WTC11 (cell line): Measurements from ENCODE around the gene MARCHF11. TPM values are rescaled to one million over a fixed set of nuclear protein-coding genes. Genes with fewer than 3 reads are reported as not detected.

ENCODE experiments used
- ATAC-seq: fragments of 200-7000 bp; cut with Tn5 transposase; 2 replicates; pipeline ENCODE4 v1.10.0; 2021; ENCODE audit warnings: mild to moderate bottlenecking, moderate library complexity
- CTCF ChIA-PET: fragments of 300-600 bp; sonication (Branson Sonifier 250); formaldehyde crosslinking; loops from one replicate; lab custom pipeline; 2021; ENCODE audit warnings: antibody characterized with exemption; lab: Charles Lee
- POLR2A ChIA-PET: fragments of 350-600 bp; sonication (Branson Sonifier 250); formaldehyde crosslinking; loops from one replicate; lab custom pipeline; 2021; ENCODE audit warnings: antibody characterized with exemption; lab: Charles Lee
- DNase-seq: peaks from one replicate; pipeline ENCODE4 v3.0.0; 2021; ENCODE audit warnings: low spot score
- H3K27ac Mint-ChIP-seq: 2 replicates; pipeline ENCODE4 v1.8.0; 2021; ENCODE audit warnings: mixed read lengths
- H3K27me3 Mint-ChIP-seq: 2 replicates; pipeline ENCODE4 v1.8.0; 2021; ENCODE audit warnings: low read depth, mild to moderate bottlenecking, moderate library complexity, mixed read lengths
- H3K36me3 Mint-ChIP-seq: 2 replicates; pipeline ENCODE4 v1.8.0; 2021; ENCODE audit warnings: mixed read lengths
- H3K4me1 Mint-ChIP-seq: 2 replicates; pipeline ENCODE4 v1.8.0; 2022; ENCODE audit warnings: mixed read lengths
- H3K4me3 Mint-ChIP-seq: 2 replicates; pipeline ENCODE4 v1.8.0; 2021; ENCODE audit warnings: mild to moderate bottlenecking, moderate library complexity, mixed read lengths
- H3K9me3 Mint-ChIP-seq: 2 replicates; pipeline ENCODE4 v1.8.0; 2021; ENCODE audit warnings: mixed read lengths
- E2F5 ChIP-seq: sonication (generic); formaldehyde crosslinking; IDR thresholded peaks from 2 replicates; pipeline ENCODE4 v1.8.1; 2022; ENCODE audit warnings: mild to moderate bottlenecking, moderate library complexity, missing genetic modification reagents
- ELF4 ChIP-seq: sonication (generic); formaldehyde crosslinking; IDR thresholded peaks from 2 replicates; pipeline ENCODE4 v1.8.1; 2022; ENCODE audit warnings: low read depth, mild to moderate bottlenecking, moderate library complexity, missing genetic modification reagents
- ERG ChIP-seq: fragments of 250-450 bp; sonication (Bioruptor Pico); IDR thresholded peaks from 2 replicates; pipeline ENCODE4 v1.8.0; 2021; ENCODE audit warnings: mild to moderate bottlenecking
- FOXJ3 ChIP-seq: sonication (generic); formaldehyde crosslinking; IDR thresholded peaks from 2 replicates; pipeline ENCODE4 v1.9.0; 2021; ENCODE audit warnings: missing genetic modification reagents, mild to moderate bottlenecking, borderline replicate concordance
- GTF2I ChIP-seq: fragments of 250-450 bp; sonication (Bioruptor Pico); conservative IDR thresholded peaks from 2 replicates; pipeline ENCODE4 v1.4.0; 2021; ENCODE audit warnings: mild to moderate bottlenecking
- IRF1 ChIP-seq: sonication (generic); formaldehyde crosslinking; IDR thresholded peaks from 2 replicates; pipeline ENCODE4 v1.8.0; 2023; ENCODE audit warnings: missing genetic modification reagents
- MAX ChIP-seq: sonication (generic); formaldehyde crosslinking; IDR thresholded peaks from 2 replicates; pipeline ENCODE4 v1.8.0; 2022; ENCODE audit warnings: mild to moderate bottlenecking, missing genetic modification reagents
- NFATC4 ChIP-seq: fragments of 250-450 bp; sonication (Bioruptor Pico); IDR thresholded peaks from 2 replicates; pipeline ENCODE4 v1.9.0; 2021; ENCODE audit warnings: mild to moderate bottlenecking
- NFE2L1 ChIP-seq: sonication (generic); formaldehyde crosslinking; IDR thresholded peaks from 2 replicates; pipeline ENCODE4 v1.8.1; 2023; ENCODE audit warnings: missing genetic modification reagents
- PRDM15 ChIP-seq: sonication (generic); formaldehyde crosslinking; IDR thresholded peaks from 2 replicates; pipeline ENCODE4 v1.8.0; 2022; ENCODE audit warnings: missing genetic modification reagents
- SMAD4 ChIP-seq: sonication (generic); formaldehyde crosslinking; IDR thresholded peaks from 2 replicates; pipeline ENCODE4 v1.8.0; 2022; ENCODE audit warnings: mild to moderate bottlenecking, missing genetic modification reagents
- TEAD1 ChIP-seq: sonication (generic); formaldehyde crosslinking; IDR thresholded peaks from 2 replicates; pipeline ENCODE4 v1.8.0; 2022; ENCODE audit warnings: mild to moderate bottlenecking, missing genetic modification reagents
- USF2 ChIP-seq: sonication (generic); formaldehyde crosslinking; IDR thresholded peaks from 2 replicates; pipeline ENCODE4 v1.8.1; 2023; ENCODE audit warnings: mild to moderate bottlenecking, missing genetic modification reagents, moderate library complexity
- ZNF263 ChIP-seq: sonication (generic); formaldehyde crosslinking; IDR thresholded peaks from 2 replicates; pipeline ENCODE4 v1.8.1; 2022; ENCODE audit warnings: low read depth, mild to moderate bottlenecking, moderate library complexity, missing genetic modification reagents
- ZNF396 ChIP-seq: fragments of 250-450 bp; sonication (Bioruptor Pico); IDR thresholded peaks from 2 replicates; pipeline ENCODE4 v1.8.0; 2021; ENCODE audit warnings: mild to moderate bottlenecking, moderate library complexity, borderline replicate concordance
- ZNF512 ChIP-seq: sonication (generic); formaldehyde crosslinking; IDR thresholded peaks from 2 replicates; pipeline ENCODE4 v1.8.1; 2022; ENCODE audit warnings: missing genetic modification reagents, borderline replicate concordance
- total RNA-seq: library from RNA; stranded (reverse); gene quantifications from 3 replicates; pipeline ENCODE4 v1.2.3, GENCODE V29; 2021

The MARCHF11 gene
- total RNA-seq, 1 experiment from 2014 or later: 2.9 TPM

GRCh38 chr5:16127865-16128544 lies 51.6 kb downstream of the MARCHF11 start:
- ATAC-seq (no peak), DNase-seq (no peak)
- H3K4me1 Mint-ChIP-seq: no peaks in the 10 kb centered on the region
- H3K36me3 Mint-ChIP-seq: peaks cover under 1% of the 10 kb centered on the region; the same call in 1 of the 2 replicates
- no peak overlapping the region for H3K27ac Mint-ChIP-seq
- no peak for TF ChIP-seq E2F5 (CRISPR knock-in tag)
- peaks cover 3% of the 10 kb centered on the region for H3K9me3 Mint-ChIP-seq
- ChIA-PET CTCF (no interaction called here), POLR2A (no interaction called here)
- H3K4me3 Mint-ChIP-seq: no peak overlapping the region
- no peaks in the 10 kb centered on the region for H3K27me3 Mint-ChIP-seq

- Mint-ChIP-seq H3K9me3 (peaks cover 17% of the 10 kb centered on the region), H3K27me3 (no peaks in the 10 kb centered on the region), H3K36me3 (peaks cover 3% of the 10 kb centered on the region), H3K4me1 (no peaks in the 10 kb centered on the region), H3K27ac (no peak overlapping the region), H3K4me3 (no peak overlapping the region)
- POLR2A ChIA-PET: no interaction called here
- ATAC-seq (no peak), DNase-seq (no peak)
- TF ChIP-seq MAX (CRISPR knock-in tag): no peak
- TF ChIP-seq NFE2L1 (CRISPR knock-in tag): no peak
- TF ChIP-seq USF2 (CRISPR knock-in tag): no peak
- no peak for TF ChIP-seq NFATC4
- no peak for TF ChIP-seq GTF2I (CRISPR knock-in tag)
- TF ChIP-seq IRF1 (CRISPR knock-in tag): no peak
- TF ChIP-seq SMAD4: no peak
- TF ChIP-seq ZNF396 (CRISPR knock-in tag): no peak
- no peak for TF ChIP-seq PRDM15 (CRISPR knock-in tag)
- TF ChIP-seq ERG (CRISPR knock-in tag): no peak
- no peak for TF ChIP-seq TEAD1 (CRISPR knock-in tag)
- no peak for TF ChIP-seq ZNF263 (CRISPR knock-in tag)
- no peak for TF ChIP-seq ZNF512 (CRISPR knock-in tag)
- no peak for TF ChIP-seq FOXJ3 (CRISPR knock-in tag)
- no peak for TF ChIP-seq ELF4 (CRISPR knock-in tag)
- CTCF ChIA-PET: no interaction called here
These were observed 59.0 kb downstream of the MARCHF11 start for GRCh38 chr5:16120579-16120978.
